OCI-LY1 (cell line): ENCODE results near the gene GLYATL1.

Source experiments
- CTCF ChIP-seq: fragments of 200-600 bp; sonication (generic), shearing (Covaris generic); IDR thresholded peaks from 2 replicates; pipeline ENCODE4 v1.5.1; 2017; ENCODE audit warnings: mild to moderate bottlenecking, antibody characterized with exemption, low read length, moderate library complexity, mixed read lengths
- EZH2 ChIP-seq: fragments of 200-600 bp; sonication (generic), shearing (Covaris generic); IDR thresholded peaks from 2 replicates; pipeline ENCODE4 v1.8.0; 2017; ENCODE audit warnings: borderline replicate concordance, mixed run types, mild to moderate bottlenecking, antibody characterized with exemption, low read length, moderate library complexity, mixed read lengths

GRCh38 chr11:58939277-58939676 lies at the start of gene GLYATL1:
- TF ChIP-seq CTCF (no peak), EZH2 (no peak)
